Measurements from ENCODE around the gene ACTMAP.

GRCh38 chr19:40775632-40776022, 25.4 kb upstream of the ACTMAP start:
- TF ChIP-seq CTCF (IDR thresholded peaks at IDR 0.05; ENCODE audit: poor library complexity), result no peak
- no peak for TF ChIP-seq EZH2phosphoT487 (IDR thresholded peaks at IDR 0.05; ENCODE audit: low read depth, severe bottlenecking, unreplicated experiment)
- no peak for TF ChIP-seq EZH2 (IDR thresholded peaks at IDR 0.05; ENCODE audit: borderline replicate concordance)
